Common myeloid progenitor, CD34-positive (primary cell): Measurements from ENCODE around the gene SC5D.
A peak's percentile ranks its signal among the peaks of the same experiment; 100 is the strongest.

Experiments
- CTCF ChIA-PET: fragments of 350-600 bp; sonication (Branson Sonifier 250); formaldehyde crosslinking; loops from one replicate; lab custom pipeline; 2021; ENCODE audit warnings: antibody characterized with exemption; lab: Charles Lee
- POLR2A ChIA-PET: fragments of 350-600 bp; sonication (Branson Sonifier 250); formaldehyde crosslinking; loops from one replicate; lab custom pipeline; 2021; ENCODE audit warnings: antibody characterized with exemption; lab: Charles Lee
- DNase-seq, 3 donors: peaks; one replicate each; pipeline versions ENCODE4 v3.0.0 to v3.0.0-alpha.2; 2013
- H3K27ac ChIP-seq, 2 experiments: 1 replicate in 1 of 2; 2 replicates in 1 of 2; pipeline ENCODE4 v1.7.0; 2013; ENCODE audit warnings: inconsistent platforms in 2 of 2, low read length in 2 of 2, mild to moderate bottlenecking in 2 of 2, low read depth in 1 of 2, moderate library complexity in 1 of 2; ENCODE audit not compliant: severe bottlenecking in 2 of 2, insufficient read depth in 1 of 2, poor library complexity in 1 of 2
- H3K27me3 ChIP-seq, 5 experiments: replicated peaks in 2 of 5; 1 replicate in 3 of 5; 2 replicates in 2 of 5; pipeline versions ENCODE4 v1.6.1 to v1.7.0; 2013; ENCODE audit warnings: low read length in 4 of 5, mild to moderate bottlenecking in 2 of 5, moderate library complexity in 2 of 5, inconsistent platforms in 1 of 5; ENCODE audit not compliant: insufficient read depth in 5 of 5, control insufficient read depth in 4 of 5
- H3K36me3 ChIP-seq, 4 experiments: 1 replicate in 2 of 4; 2 replicates in 2 of 4; pipeline versions ENCODE4 v1.6.1 to v1.7.0; 2013; ENCODE audit warnings: low read length in 3 of 4, control low read depth in 1 of 4, mild to moderate bottlenecking in 1 of 4; ENCODE audit not compliant: control insufficient read depth in 4 of 4, insufficient read depth in 4 of 4
- H3K4me1 ChIP-seq, 4 experiments: 1 replicate in 3 of 4; 2 replicates in 1 of 4; pipeline versions ENCODE4 v1.6.1 to v1.7.1; 2013; ENCODE audit warnings: low read length in 3 of 4, mild to moderate bottlenecking in 3 of 4, control low read depth in 1 of 4, inconsistent platforms in 1 of 4, moderate library complexity in 1 of 4; ENCODE audit not compliant: control insufficient read depth in 4 of 4, insufficient read depth in 4 of 4; ENCODE audit errors: control extremely low read depth in 1 of 4
- H3K4me3 ChIP-seq, 7 experiments: 1 replicate in 4 of 7; 2 replicates in 3 of 7; pipeline versions ENCODE4 v1.5.1 to v1.7.0; 2013; ENCODE audit warnings: mild to moderate bottlenecking in 7 of 7, low read length in 6 of 7, moderate library complexity in 6 of 7, inconsistent platforms in 2 of 7, low read depth in 2 of 7, control low read depth in 1 of 7; ENCODE audit not compliant: insufficient read depth in 4 of 7, control insufficient read depth in 1 of 7; ENCODE audit errors: extremely low read depth in 1 of 7
- H3K9me3 ChIP-seq, 5 experiments: 1 replicate in 4 of 5; 2 replicates in 1 of 5; pipeline versions ENCODE4 v1.6.1 to v1.7.1; 2013; ENCODE audit warnings: low read length in 4 of 5, mild to moderate bottlenecking in 2 of 5, inconsistent platforms in 1 of 5, low read depth in 1 of 5, moderate library complexity in 1 of 5; ENCODE audit not compliant: control insufficient read depth in 4 of 5, insufficient read depth in 2 of 5; ENCODE audit errors: control extremely low read depth in 1 of 5
- WGBS: methylation state at CpG from one replicate; pipeline ENCODE4 v1.1.5; 2013; ENCODE audit not compliant: insufficient coverage; 5-methylcytosine and 5-hydroxymethylcytosine counted together

SC5D gene

DNA sequence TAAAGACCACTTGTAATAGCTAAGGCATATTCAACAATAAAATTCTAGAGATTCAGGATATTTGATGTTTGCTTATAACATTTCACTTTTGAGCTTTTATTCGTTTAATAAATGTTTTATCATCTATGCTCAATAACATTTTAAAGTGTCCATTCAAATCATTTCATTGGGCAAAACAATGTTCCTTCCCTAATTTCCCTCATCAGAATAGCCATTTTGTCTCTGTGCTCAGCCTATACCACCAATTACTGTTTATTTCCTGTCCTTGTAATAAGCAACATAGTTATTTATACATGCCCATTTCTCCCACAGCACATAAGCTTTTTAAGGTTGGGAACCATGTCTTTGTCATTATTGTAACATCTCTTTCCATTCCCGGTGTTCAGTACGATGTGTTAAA is 1.3 kb upstream of the SC5D start:
- H3K36me3 ChIP-seq: peaks cover 0 to 11% (median 2%) of the 10 kb centered on the region in 4 experiments
- DNase-seq: no peak
- ChIA-PET CTCF (interaction anchor here (0.9 to 2.3 kb wide), 5 partner anchors 14 to 299 kb away, joined by 3 to 7 read pairs (median 4); no protein-coding TSS in a partner anchor), POLR2A (no interaction called here)
- no peaks in the 10 kb centered on the region for H3K27me3 ChIP-seq
- H3K9me3 ChIP-seq: peaks cover 0 to 3% (median 0%) of the 10 kb centered on the region in 5 experiments
- H3K4me3 ChIP-seq: no peak overlapping the region
- no peak overlapping the region for H3K27ac ChIP-seq
- H3K4me1 ChIP-seq: peaks cover 3 to 28% (median 21%) of the 10 kb centered on the region in 4 experiments
- no CpG with 5 or more reads among the region's 3 CpGs for WGBS

DNA sequence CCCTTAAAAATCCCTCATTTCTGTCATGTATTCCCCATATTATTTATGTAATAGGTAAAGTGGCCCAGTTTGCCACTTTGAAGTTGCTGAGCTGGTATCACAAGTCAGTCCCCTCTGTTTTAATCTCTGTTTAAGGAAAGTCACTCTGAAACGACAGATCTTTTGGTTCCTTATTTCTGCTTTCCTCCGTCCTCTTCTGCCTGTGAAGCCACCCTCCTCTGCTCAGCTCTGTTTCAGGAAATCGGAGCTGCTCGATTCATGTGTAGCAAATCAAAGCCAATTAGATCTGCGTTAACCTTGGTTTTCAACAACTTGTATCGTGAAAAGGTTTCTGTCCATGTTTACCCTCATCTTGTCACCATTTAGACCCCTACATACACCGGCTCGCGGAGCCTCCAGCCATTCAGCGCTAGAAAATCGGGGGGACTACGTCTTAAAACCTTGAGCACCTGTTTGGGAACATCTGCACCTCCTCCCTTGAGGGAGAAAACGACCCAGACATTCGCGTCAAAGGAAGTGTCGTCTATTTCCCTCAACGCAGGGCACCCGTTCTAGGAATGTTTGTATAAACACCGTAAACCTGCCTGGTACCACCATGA is 576 bp upstream of the SC5D start:
- H3K27me3 ChIP-seq: no peaks in the 10 kb centered on the region
- WGBS: 0% methylated on average over 18 of the region's 19 CpGs
- peaks cover 0 to 14% (median 4%) of the 10 kb centered on the region in 4 experiments for H3K36me3 ChIP-seq
- H3K4me1 ChIP-seq: peaks cover 3 to 28% (median 21%) of the 10 kb centered on the region in 4 experiments
- ChIA-PET POLR2A (interaction anchor here (0.6 to 1.2 kb wide), 4 partner anchors 11 to 99 kb away, joined by 3 to 5 read pairs (median 4); no protein-coding TSS in a partner anchor), CTCF (interaction anchor here (0.7 to 2.3 kb wide), 6 partner anchors 15 to 298 kb away, joined by 3 to 7 read pairs (median 4); no protein-coding TSS in a partner anchor)
- peaks cover 0 to 3% (median 0%) of the 10 kb centered on the region in 5 experiments for H3K9me3 ChIP-seq
- H3K27ac ChIP-seq: peak overlapping the region; percentile 81 to 92
- peak; percentile 56 to 84 (median 76) for DNase-seq
- peak overlapping the region; percentile 76 to 95 (median 88) for H3K4me3 ChIP-seq

DNA sequence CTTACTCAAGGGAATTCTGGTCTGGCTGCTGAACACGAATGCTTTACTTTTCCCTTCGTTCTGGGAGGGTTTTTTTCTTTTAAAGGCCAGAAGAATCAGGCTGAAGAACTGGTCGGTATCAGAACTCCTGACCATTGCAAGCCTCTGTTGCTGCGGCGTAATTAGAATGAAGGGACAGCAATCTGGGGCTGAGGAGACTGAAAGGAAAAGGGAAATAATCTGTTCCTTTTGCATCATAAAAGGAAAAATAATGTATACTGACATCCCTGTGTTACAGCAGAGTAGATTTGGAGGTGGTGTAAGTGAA is 670 bp downstream of the SC5D start:
- peaks cover 0 to 23% (median 5%) of the 10 kb centered on the region in 4 experiments for H3K36me3 ChIP-seq
- ChIA-PET POLR2A (no interaction called here), CTCF (interaction anchor here (1.4 kb wide), 1 partner anchor 36 kb away, joined by 4 read pairs; no protein-coding TSS in a partner anchor)
- H3K4me1 ChIP-seq: peaks cover 3 to 28% (median 21%) of the 10 kb centered on the region in 4 experiments
- H3K27me3 ChIP-seq: no peaks in the 10 kb centered on the region
- peak overlapping the region; percentile 81 to 92 for H3K27ac ChIP-seq
- H3K4me3 ChIP-seq: peak overlapping the region; percentile 76 to 95 (median 88)
- H3K9me3 ChIP-seq: peaks cover 0 to 3% (median 0%) of the 10 kb centered on the region in 5 experiments
- 0% methylated on average over 5 of the region's 5 CpGs for WGBS
- peak in 1 of 3 donors; percentile 9 for DNase-seq

DNA sequence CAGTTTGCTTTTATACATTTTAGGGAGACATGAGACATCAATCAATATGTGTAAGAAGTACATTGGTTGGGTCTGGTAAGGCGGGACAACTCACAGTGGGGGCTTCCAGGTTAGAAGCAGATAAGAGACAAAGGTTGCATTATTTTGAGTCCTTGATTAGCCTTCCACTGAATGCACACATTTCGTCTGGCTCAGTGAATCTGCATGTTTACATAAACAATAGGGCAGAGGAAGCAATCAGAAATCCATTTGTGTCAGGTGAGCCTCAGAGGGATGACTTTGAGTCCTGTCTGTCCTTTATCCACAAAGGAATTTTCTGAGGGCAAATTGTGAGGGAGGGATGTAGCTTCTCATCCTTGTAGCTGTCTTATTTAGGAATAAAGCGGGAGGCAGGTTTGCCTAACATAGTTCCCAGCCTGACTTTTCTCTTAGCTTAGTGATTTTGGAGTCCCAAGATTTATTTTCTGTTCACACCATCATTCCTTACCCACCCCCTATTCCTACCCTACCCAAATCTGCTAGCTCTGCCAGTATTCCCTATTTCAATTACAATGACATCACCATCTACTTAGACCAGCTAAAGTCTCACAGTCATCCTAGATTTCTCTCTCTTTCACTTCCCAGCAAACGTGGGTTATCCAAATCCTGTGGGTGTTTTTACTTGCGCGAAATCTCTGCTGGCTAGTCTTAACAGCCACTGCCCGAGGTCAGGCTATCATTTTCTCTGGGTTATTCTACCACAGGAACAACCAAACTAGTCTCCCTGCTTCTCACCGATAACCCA is 2.9 kb downstream of the SC5D start:
- WGBS: 91% methylated on average over 8 of the region's 8 CpGs
- CTCF ChIA-PET: no interaction called here
- DNase-seq: no peak
- H3K4me3 ChIP-seq: no peak overlapping the region
- H3K9me3 ChIP-seq: peaks cover 0 to 3% (median 0%) of the 10 kb centered on the region in 5 experiments
- H3K27me3 ChIP-seq: no peaks in the 10 kb centered on the region
- peaks cover 3 to 32% (median 21%) of the 10 kb centered on the region in 4 experiments for H3K4me1 ChIP-seq
- H3K27ac ChIP-seq: no peak overlapping the region
- peaks cover 0 to 26% (median 5%) of the 10 kb centered on the region in 4 experiments for H3K36me3 ChIP-seq
- POLR2A ChIA-PET: no interaction called here

DNA sequence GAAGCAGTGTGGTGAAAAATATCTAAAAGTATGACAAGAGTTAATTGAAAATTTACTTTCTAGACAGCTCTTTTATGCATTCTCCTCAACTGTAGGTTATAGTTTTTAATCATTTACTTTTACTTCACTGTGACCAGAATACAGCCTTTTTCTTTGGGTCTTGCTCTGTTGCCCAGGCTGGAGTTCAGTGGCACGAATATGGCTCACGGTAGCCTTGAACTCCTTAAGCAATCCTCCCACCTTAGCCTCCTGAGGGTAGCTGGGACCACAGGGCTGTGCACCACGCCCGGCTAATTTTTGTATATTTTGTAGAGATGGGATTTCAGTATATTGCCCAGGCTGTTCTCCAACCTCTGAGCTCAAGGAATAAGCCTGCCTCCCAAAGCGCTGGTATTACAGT is 5.3 kb downstream of the SC5D start:
- H3K27ac ChIP-seq: no peak overlapping the region
- ChIA-PET POLR2A (no interaction called here), CTCF (interaction anchor here (1.4 kb wide), 1 partner anchor 11 kb away, joined by 4 read pairs; no protein-coding TSS in a partner anchor)
- H3K36me3 ChIP-seq: peaks cover 0 to 34% (median 5%) of the 10 kb centered on the region in 4 experiments
- H3K27me3 ChIP-seq: no peaks in the 10 kb centered on the region
- H3K4me3 ChIP-seq: no peak overlapping the region
- peaks cover 0 to 3% (median 0%) of the 10 kb centered on the region in 5 experiments for H3K9me3 ChIP-seq
- peaks cover 0 to 24% (median 13%) of the 10 kb centered on the region in 4 experiments for H3K4me1 ChIP-seq
- DNase-seq: no peak
- WGBS: 100% methylated on average over 1 of the region's 5 CpGs

DNA sequence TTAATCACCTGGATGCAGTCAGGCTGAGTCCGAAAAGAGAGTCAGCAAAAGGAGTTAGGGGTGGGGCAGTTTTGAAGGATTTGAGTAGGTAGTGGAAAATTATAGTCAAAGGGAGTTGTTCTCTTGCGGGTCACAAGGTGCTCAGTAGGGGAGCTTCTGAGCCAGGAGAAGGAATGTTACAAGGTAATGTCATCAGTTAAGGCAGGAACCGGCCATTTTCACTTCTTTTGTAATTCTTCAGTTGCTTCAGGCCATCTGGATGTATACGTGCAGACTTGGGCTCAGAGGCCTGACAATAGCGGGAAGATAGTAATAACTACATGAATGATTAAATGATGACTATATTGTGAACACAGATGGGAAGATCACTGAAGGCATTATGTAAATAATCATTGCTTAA is 6.2 kb downstream of the SC5D start:
- Histone ChIP-seq H3K9me3 (peaks cover 0 to 3% (median 0%) of the 10 kb centered on the region in 5 experiments), H3K27ac (no peak overlapping the region), H3K4me3 (no peak overlapping the region), H3K36me3 (peaks cover 0 to 38% (median 5%) of the 10 kb centered on the region in 4 experiments), H3K4me1 (peaks cover 0 to 18% (median 6%) of the 10 kb centered on the region in 4 experiments), H3K27me3 (no peaks in the 10 kb centered on the region)
- 100% methylated on average over 4 of the region's 5 CpGs for WGBS
- ChIA-PET CTCF (interaction anchor here (1.4 kb wide), 1 partner anchor 10 kb away, joined by 4 read pairs; no protein-coding TSS in a partner anchor), POLR2A (no interaction called here)
- DNase-seq: no peak
